Measurements from ENCODE around the gene EIF2AK3. TPM values are rescaled to one million over a fixed set of nuclear protein-coding genes. Genes with fewer than 3 reads are reported as not detected.

EIF2AK3 gene
- total RNA-seq, 4 donors from 2014 or later: 6.4 to 52.7 (median 19.9) TPM

GRCh38 chr2:88668862-88669261 lies 41.6 kb upstream of the EIF2AK3 start:
- intact Hi-C loops (cut with DNase I; ENCODE audit: low total_unique reads): no loop called here
- H3K9me3 ChIP-seq: no peaks in the 10 kb centered on the region
- TF ChIP-seq POLR2A (IDR thresholded peaks at IDR 0.05) (no peak), CTCF (IDR thresholded peaks at IDR 0.05) (no peak)

DNA sequence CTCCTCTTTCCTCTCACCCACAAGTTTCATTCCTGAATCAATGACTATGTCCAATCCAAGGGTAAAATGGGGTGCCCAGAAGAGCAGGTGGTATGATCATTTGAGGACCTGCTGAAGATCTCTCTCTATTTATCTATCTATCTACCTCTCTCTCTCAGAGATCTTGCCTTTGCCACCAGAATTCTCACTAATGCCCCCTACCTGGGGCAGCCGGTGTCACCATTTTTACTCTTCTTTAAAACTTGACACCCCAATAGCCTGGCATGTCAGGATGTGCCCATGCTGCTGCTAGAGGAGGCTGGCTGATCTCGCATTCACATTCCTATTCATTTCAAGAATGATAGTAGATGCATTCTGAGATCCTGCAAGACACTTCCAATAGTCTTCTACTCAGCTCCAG lies 40.0 kb upstream of the EIF2AK3 start:
- DNase-seq: no peak
- TF ChIP-seq POLR2A (IDR thresholded peaks at IDR 0.05) (no peak), CTCF (IDR thresholded peaks at IDR 0.05) (no peak)
- no peak overlapping the region for H3K4me3 ChIP-seq
- H3K36me3 ChIP-seq: no peaks in the 10 kb centered on the region
- no peaks in the 10 kb centered on the region for H3K27me3 ChIP-seq
- H3K9me3 ChIP-seq: no peaks in the 10 kb centered on the region
- intact Hi-C loops (cut with DNase I; ENCODE audit: low total_unique reads): no loop called here
- H3K4me1 ChIP-seq: no peaks in the 10 kb centered on the region
- H3K27ac ChIP-seq: no peak overlapping the region

More at GRCh38 chr2:88668862-88669261, 41.6 kb upstream of the EIF2AK3 start:
- H3K4me1 ChIP-seq: no peaks in the 10 kb centered on the region
- DNase-seq: no peak
- no peaks in the 10 kb centered on the region for H3K27me3 ChIP-seq
- no peak overlapping the region for H3K4me3 ChIP-seq
- H3K27ac ChIP-seq: no peak overlapping the region
- H3K36me3 ChIP-seq: no peaks in the 10 kb centered on the region

- no peaks in the 10 kb centered on the region for H3K4me1 ChIP-seq
- H3K36me3 ChIP-seq: no peaks in the 10 kb centered on the region
- H3K9me3 ChIP-seq: no peaks in the 10 kb centered on the region
- H3K27ac ChIP-seq: no peak overlapping the region
- H3K4me3 ChIP-seq: no peak overlapping the region
- DNase-seq: no peak
- H3K27me3 ChIP-seq: no peaks in the 10 kb centered on the region
- intact Hi-C loops (cut with DNase I; ENCODE audit: low total_unique reads): no loop called here
- TF ChIP-seq CTCF (IDR thresholded peaks at IDR 0.05): no peak
Observed at GRCh38 chr2:88666576-88666975, 39.3 kb upstream of the EIF2AK3 start.

GRCh38 chr2:88660622-88661021 lies 33.4 kb upstream of the EIF2AK3 start:
- intact Hi-C loops (cut with DNase I; ENCODE audit: low total_unique reads): no loop called here
- no peaks in the 10 kb centered on the region for H3K9me3 ChIP-seq
- H3K27ac ChIP-seq: peak overlapping the region in 1 of 2 donors; percentile 46

GRCh38 chr2:88659538-88659915 lies 32.3 kb upstream of the EIF2AK3 start:
- Histone ChIP-seq H3K9me3 (no peaks in the 10 kb centered on the region), H3K4me3 (no peak overlapping the region), H3K36me3 (no peaks in the 10 kb centered on the region), H3K27me3 (no peaks in the 10 kb centered on the region), H3K27ac (peak overlapping the region; percentile 46 to 47), H3K4me1 (no peaks in the 10 kb centered on the region)
- intact Hi-C loops (cut with DNase I; ENCODE audit: low total_unique reads): no loop called here
- DNase-seq: peak in 1 of 2 donors; percentile 27
- TF ChIP-seq POLR2A (IDR thresholded peaks at IDR 0.05) (no peak), CTCF (IDR thresholded peaks at IDR 0.05) (no peak)

More at GRCh38 chr2:88660622-88661021, 33.4 kb upstream of the EIF2AK3 start:
- no peaks in the 10 kb centered on the region for H3K4me1 ChIP-seq
- no peaks in the 10 kb centered on the region for H3K36me3 ChIP-seq
- no peaks in the 10 kb centered on the region for H3K27me3 ChIP-seq
- no peak for DNase-seq
- TF ChIP-seq CTCF (IDR thresholded peaks at IDR 0.05) (no peak), POLR2A (IDR thresholded peaks at IDR 0.05) (no peak)
- no peak overlapping the region for H3K4me3 ChIP-seq

Measured in uterus (tissue), 4 donors.